ENCODE results near the gene MUC2. TPM values are rescaled to one million over a fixed set of nuclear protein-coding genes. Genes with fewer than 3 reads are reported as not detected.

The MUC2 gene
- total RNA-seq, 1 experiment from 2014 or later = 0.26 TPM

DNA sequence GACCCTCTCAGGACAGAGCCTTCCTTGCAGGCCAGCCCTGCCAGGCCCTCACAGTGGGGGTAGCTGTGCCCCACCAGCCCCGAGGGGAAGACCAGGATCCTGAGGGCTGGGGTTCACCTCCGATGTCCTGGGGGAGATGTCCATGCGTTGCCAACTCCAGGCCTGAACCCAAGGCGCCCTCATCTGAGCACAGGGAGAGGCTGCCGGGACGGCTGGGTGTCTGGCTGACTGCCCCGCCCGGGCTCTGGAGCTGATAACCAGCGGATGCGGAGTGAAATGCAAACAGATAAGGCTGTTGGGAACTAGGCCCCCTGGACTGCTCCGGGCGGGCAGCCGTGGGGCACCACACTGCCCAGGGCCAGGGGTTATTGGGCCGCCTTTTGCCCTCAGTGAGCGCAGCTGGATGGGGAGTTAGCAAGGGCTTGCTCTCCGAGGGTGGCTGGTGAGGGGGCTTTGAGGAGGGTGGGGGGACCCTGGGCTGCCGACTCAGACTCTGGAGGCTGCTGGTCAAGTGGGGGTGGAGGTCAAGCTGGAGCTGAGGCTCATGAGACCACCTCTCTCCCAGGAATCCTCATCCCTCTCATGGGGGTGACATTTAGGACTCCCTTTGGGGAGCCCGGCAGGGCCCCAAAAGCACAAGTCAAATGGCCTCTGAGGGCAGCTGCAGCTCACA is 32.6 kb upstream of the MUC2 start:
- DNase-seq (no peak), ATAC-seq (0 out of 2 replicates have a peak, but pooled peaks have one; percentile 5)
- Histone ChIP-seq H3K9ac (ENCODE audit: low read length) (peak overlapping the region; percentile 63; the same call in 1 of the 2 replicates), H3K27ac (ENCODE audit: low read length) (peak overlapping the region; percentile 73; the same call in 1 of the 2 replicates), H3K27me3 (ENCODE audit: low read length) (no peaks in the 10 kb centered on the region), H2AFZ (ENCODE audit: low read length) (no peak overlapping the region), H3K9me2 (replicated peaks; ENCODE audit: low read length) (no peaks in the 10 kb centered on the region), H3K4me2 (ENCODE audit: low read length) (no peak overlapping the region), H3K79me2 (ENCODE audit: low read length) (no peaks in the 10 kb centered on the region), H3F3A (ENCODE audit: low read length, unreplicated experiment) (no peaks in the 10 kb centered on the region), H3K4me1 (ENCODE audit: insufficient read depth, low read length) (peaks cover 26% of the 10 kb centered on the region), H3K36me3 (ENCODE audit: low read depth, low read length) (no peaks in the 10 kb centered on the region), H3K4me3 (ENCODE audit: low read length) (no peak overlapping the region), H4K20me1 (ENCODE audit: low read length) (no peaks in the 10 kb centered on the region), H3K9me3 (ENCODE audit: low read length) (no peaks in the 10 kb centered on the region)
- BruUV-seq (replicated peaks) = no TSS peak
- CTCF ChIA-PET = interaction anchor here (0.9 kb wide), 1 partner anchor 11 kb away, joined by 8 read pairs; no protein-coding TSS in a partner anchor
- TF ChIP-seq, protein P1, sequence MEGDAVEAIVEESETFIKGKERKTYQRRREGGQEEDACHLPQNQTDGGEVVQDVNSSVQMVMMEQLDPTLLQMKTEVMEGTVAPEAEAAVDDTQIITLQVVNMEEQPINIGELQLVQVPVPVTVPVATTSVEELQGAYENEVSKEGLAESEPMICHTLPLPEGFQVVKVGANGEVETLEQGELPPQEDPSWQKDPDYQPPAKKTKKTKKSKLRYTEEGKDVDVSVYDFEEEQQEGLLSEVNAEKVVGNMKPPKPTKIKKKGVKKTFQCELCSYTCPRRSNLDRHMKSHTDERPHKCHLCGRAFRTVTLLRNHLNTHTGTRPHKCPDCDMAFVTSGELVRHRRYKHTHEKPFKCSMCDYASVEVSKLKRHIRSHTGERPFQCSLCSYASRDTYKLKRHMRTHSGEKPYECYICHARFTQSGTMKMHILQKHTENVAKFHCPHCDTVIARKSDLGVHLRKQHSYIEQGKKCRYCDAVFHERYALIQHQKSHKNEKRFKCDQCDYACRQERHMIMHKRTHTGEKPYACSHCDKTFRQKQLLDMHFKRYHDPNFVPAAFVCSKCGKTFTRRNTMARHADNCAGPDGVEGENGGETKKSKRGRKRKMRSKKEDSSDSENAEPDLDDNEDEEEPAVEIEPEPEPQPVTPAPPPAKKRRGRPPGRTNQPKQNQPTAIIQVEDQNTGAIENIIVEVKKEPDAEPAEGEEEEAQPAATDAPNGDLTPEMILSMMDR (conservative IDR thresholded peaks at IDR 0.05; ENCODE audit: low read depth, low read length) = no peak
- no peak for TF ChIP-seq EZH2 (IDR thresholded peaks at IDR 0.05; ENCODE audit: low read length, unreplicated experiment)
- intact Hi-C loops (cut with micrococcal nuclease) = no loop called here
- POLR2A ChIA-PET (ENCODE audit: unreplicated experiment) = no interaction called here

DNA sequence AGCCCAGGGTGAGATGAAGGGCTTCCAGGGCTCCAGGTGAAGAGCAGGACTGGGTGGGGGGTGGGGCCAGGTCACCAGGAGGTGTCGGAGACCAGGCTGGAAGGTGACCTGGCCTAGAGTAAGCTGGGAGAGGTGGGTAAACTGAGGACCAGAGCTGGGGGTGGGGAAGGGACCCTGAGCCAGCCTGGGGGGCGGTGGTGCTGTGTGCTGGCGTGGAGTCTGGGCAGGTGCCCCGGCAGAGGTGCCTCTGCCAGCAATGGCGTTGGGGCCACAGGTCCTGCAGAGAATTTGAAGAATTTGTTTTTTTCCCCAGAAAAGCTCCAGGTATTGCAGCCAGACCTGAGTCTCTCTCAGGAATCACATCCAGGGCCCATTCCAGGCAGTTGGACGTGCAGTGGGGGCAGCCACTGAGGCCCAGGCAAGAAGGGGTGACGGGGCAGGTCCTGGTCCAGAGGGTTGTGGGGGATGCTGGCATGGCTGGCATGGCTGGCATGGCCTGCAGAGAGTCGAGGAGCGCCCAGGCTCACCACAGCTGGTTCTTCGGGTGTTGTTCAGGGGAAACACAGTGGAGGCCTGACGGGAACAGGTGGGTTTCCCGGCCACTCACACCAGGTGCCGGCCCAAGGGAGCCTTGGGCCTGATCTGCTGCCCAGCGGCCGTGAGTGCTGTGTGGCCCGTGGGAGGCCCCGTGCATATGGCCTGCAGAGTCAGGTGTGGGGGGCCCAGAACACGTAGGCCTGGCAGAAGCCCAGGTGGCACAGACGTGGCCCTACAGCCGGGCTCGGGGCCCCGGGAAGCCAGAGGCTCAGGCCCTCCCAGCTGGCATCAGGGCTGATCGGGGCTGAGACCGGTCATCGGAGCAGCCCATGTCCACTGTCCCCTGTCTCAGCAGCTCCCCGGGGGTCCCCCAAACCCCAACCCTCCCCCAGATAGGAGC is 31.8 kb upstream of the MUC2 start:
- H3K9me3 ChIP-seq (ENCODE audit: low read length) = no peaks in the 10 kb centered on the region

More for the DNA sequence above, 31.8 kb upstream of the MUC2 start:
- CTCF ChIA-PET = no interaction called here
- Histone ChIP-seq H3F3A (ENCODE audit: low read length, unreplicated experiment) (no peaks in the 10 kb centered on the region), H3K9ac (ENCODE audit: low read length) (no peak overlapping the region), H3K36me3 (ENCODE audit: low read depth, low read length) (no peaks in the 10 kb centered on the region), H3K27me3 (ENCODE audit: low read length) (no peaks in the 10 kb centered on the region), H3K4me2 (ENCODE audit: low read length) (no peak overlapping the region), H4K20me1 (ENCODE audit: low read length) (no peaks in the 10 kb centered on the region), H3K4me1 (ENCODE audit: insufficient read depth, low read length) (peaks cover 26% of the 10 kb centered on the region), H3K27ac (ENCODE audit: low read length) (no peak overlapping the region), H3K9me2 (replicated peaks; ENCODE audit: low read length) (no peaks in the 10 kb centered on the region), H2AFZ (ENCODE audit: low read length) (no peak overlapping the region), H3K4me3 (ENCODE audit: low read length) (no peak overlapping the region), H3K79me2 (ENCODE audit: low read length) (no peaks in the 10 kb centered on the region)
- intact Hi-C loops (cut with micrococcal nuclease) = no loop called here
- POLR2A ChIA-PET (ENCODE audit: unreplicated experiment) = no interaction called here
- TF ChIP-seq, protein P1 (conservative IDR thresholded peaks at IDR 0.05; ENCODE audit: low read depth, low read length) = no peak
- TF ChIP-seq EZH2phosphoT487 (IDR thresholded peaks at IDR 0.05; ENCODE audit: borderline replicate concordance, low read length) = no peak
- no peak for TF ChIP-seq EZH2 (IDR thresholded peaks at IDR 0.05; ENCODE audit: low read length, unreplicated experiment)
- DNase-seq (no peak), ATAC-seq (no peak)
- BruUV-seq (replicated peaks) = no TSS peak

Data from PC-3 (cell line).